NT2/D1 (cell line): ENCODE results near the gene MAD2L2.

Source experiments
- DNase-seq: peaks from one replicate; pipeline ENCODE4 v3.0.0-alpha.2; 2011; ENCODE audit warnings: low read depth, low spot score
- H3K27me3 ChIP-seq: 2 replicates; pipeline ENCODE4 v1.6.0; 2011; ENCODE audit warnings: mild to moderate bottlenecking; ENCODE audit not compliant: insufficient read length, insufficient read depth
- H3K36me3 ChIP-seq: 2 replicates; pipeline ENCODE4 v1.6.1; 2011; ENCODE audit warnings: mild to moderate bottlenecking, low read length, mixed read lengths; ENCODE audit not compliant: insufficient read depth, insufficient read length
- H3K4me1 ChIP-seq: 2 replicates; pipeline ENCODE4 v1.5.1; 2011; ENCODE audit not compliant: insufficient read depth, insufficient read length
- H3K4me3 ChIP-seq: 2 replicates; pipeline ENCODE4 v1.5.1; 2011; ENCODE audit warnings: low read depth; ENCODE audit not compliant: insufficient read length
- H3K9ac ChIP-seq: 2 replicates; pipeline ENCODE4 v1.6.0; 2011; ENCODE audit warnings: low read depth; ENCODE audit not compliant: insufficient read length
- H3K9me3 ChIP-seq: 2 replicates; pipeline ENCODE4 v1.5.1; 2011; ENCODE audit warnings: mild to moderate bottlenecking, low read length; ENCODE audit not compliant: insufficient read depth
- SUZ12 ChIP-seq: IDR thresholded peaks from 2 replicates; pipeline ENCODE4 v1.6.1; 2011; ENCODE audit not compliant: insufficient read length, insufficient read depth; ENCODE audit errors: extremely low read depth
- YY1 ChIP-seq: IDR thresholded peaks from 2 replicates; pipeline ENCODE4 v1.6.1; 2011; ENCODE audit not compliant: insufficient read length, insufficient read depth
- ZNF274 ChIP-seq: IDR thresholded peaks from 2 replicates; pipeline ENCODE4 v1.6.1; 2011; ENCODE audit warnings: mild to moderate bottlenecking, low read depth, low read length

MAD2L2 gene

GRCh38 chr1:11658542-11658941 lies 22.4 kb downstream of the MAD2L2 start:
- H3K4me3 ChIP-seq, result no peak overlapping the region
- no peaks in the 10 kb centered on the region for H3K27me3 ChIP-seq
- peaks cover 46% of the 10 kb centered on the region for H3K36me3 ChIP-seq
- no peak for TF ChIP-seq SUZ12
- TF ChIP-seq YY1, result no peak
- no peak for TF ChIP-seq ZNF274
- H3K9ac ChIP-seq, result no peak overlapping the region
- DNase-seq, result no peak
- H3K4me1 ChIP-seq, result peaks cover 2% of the 10 kb centered on the region
- no peaks in the 10 kb centered on the region for H3K9me3 ChIP-seq

- peaks cover 1% of the 10 kb centered on the region for H3K27me3 ChIP-seq
- peaks cover 43% of the 10 kb centered on the region for H3K36me3 ChIP-seq
- no peak for DNase-seq
Observed at GRCh38 chr1:11657654-11658053, 23.3 kb downstream of the MAD2L2 start.

GRCh38 chr1:11654939-11655808 lies 25.8 kb downstream of the MAD2L2 start:
- no peaks in the 10 kb centered on the region for H3K9me3 ChIP-seq
- peaks cover 14% of the 10 kb centered on the region for H3K27me3 ChIP-seq
- TF ChIP-seq SUZ12 (no peak), ZNF274 (no peak), YY1 (no peak)
- peaks cover 26% of the 10 kb centered on the region for H3K36me3 ChIP-seq
- DNase-seq, result no peak
- H3K4me1 ChIP-seq, result peaks cover 14% of the 10 kb centered on the region
- peak overlapping the region; percentile 50 for H3K4me3 ChIP-seq
- peak overlapping the region; percentile 70 for H3K9ac ChIP-seq

More at GRCh38 chr1:11657654-11658053, 23.3 kb downstream of the MAD2L2 start:
- Histone ChIP-seq H3K4me1 (peaks cover 4% of the 10 kb centered on the region), H3K9ac (no peak overlapping the region), H3K4me3 (no peak overlapping the region), H3K9me3 (no peaks in the 10 kb centered on the region)
- TF ChIP-seq ZNF274 (no peak), SUZ12 (no peak), YY1 (no peak)

- peaks cover 22% of the 10 kb centered on the region for H3K36me3 ChIP-seq
- H3K27me3 ChIP-seq, result peaks cover 14% of the 10 kb centered on the region
- H3K9me3 ChIP-seq, result no peaks in the 10 kb centered on the region
- peak within 1 kb of the TSS; percentile 74 for H3K4me3 ChIP-seq
- peaks cover 22% of the 10 kb centered on the region for H3K4me1 ChIP-seq
- no peak for TF ChIP-seq SUZ12
- no peak for TF ChIP-seq YY1
- no peak for TF ChIP-seq ZNF274
- peak within 1 kb of the TSS; percentile 76 for H3K9ac ChIP-seq
- DNase-seq, result no peak
Observed at GRCh38 chr1:11654137-11654938, 26.6 kb downstream of the MAD2L2 start, which contains the start of the genes FBXO2 and FBXO44. Gene FBXO2 (minus strand): TSS chr1:11654429. CDS start chr1:11654340, 89 bp downstream. Gene FBXO44 (plus strand): TSS chr1:11654877. CDS start chr1:11655836, 959 bp downstream.

- peak overlapping the region; percentile 74 for H3K4me3 ChIP-seq
Observed at GRCh38 chr1:11653861-11654136, 27.1 kb downstream of the MAD2L2 start.

GRCh38 chr1:11653101-11653860 lies 27.7 kb downstream of the MAD2L2 start:
- no peak for DNase-seq
- peak overlapping the region; percentile 76 for H3K9ac ChIP-seq
- H3K4me1 ChIP-seq, result peaks cover 25% of the 10 kb centered on the region
- H3K36me3 ChIP-seq, result peaks cover 16% of the 10 kb centered on the region
- H3K27me3 ChIP-seq, result peaks cover 14% of the 10 kb centered on the region
- H3K9me3 ChIP-seq, result no peaks in the 10 kb centered on the region
- no peak for TF ChIP-seq SUZ12
- no peak for TF ChIP-seq YY1
- no peak for TF ChIP-seq ZNF274
- H3K4me3 ChIP-seq, result peak overlapping the region; percentile 74

More at GRCh38 chr1:11653861-11654136, 27.1 kb downstream of the MAD2L2 start:
- Histone ChIP-seq H3K27me3 (peaks cover 14% of the 10 kb centered on the region), H3K9me3 (no peaks in the 10 kb centered on the region), H3K36me3 (peaks cover 20% of the 10 kb centered on the region), H3K4me1 (peaks cover 22% of the 10 kb centered on the region), H3K9ac (peak overlapping the region; percentile 76)
- TF ChIP-seq ZNF274 (no peak), SUZ12 (no peak), YY1 (no peak)
- no peak for DNase-seq
